ENCODE results near the gene PLA2G2E.
"Not testable (repeated sequence)": the region's sequence is repeated elsewhere in the genome, so short reads cannot be mapped to it uniquely, and the experiment has no call there.

PLA2G2E gene

GRCh38 chr1:19882111-19883071 lies 41.0 kb downstream of the PLA2G2E start, which contains the start of gene OTUD3:
OTUD3 (plus strand) TSS chr1:19882395; CDS start chr1:19882514, 119 bp downstream.
- DNase-seq (ENCODE audit: low read depth, low spot score): peak; percentile 97
- TF ChIP-seq, protein P1, sequence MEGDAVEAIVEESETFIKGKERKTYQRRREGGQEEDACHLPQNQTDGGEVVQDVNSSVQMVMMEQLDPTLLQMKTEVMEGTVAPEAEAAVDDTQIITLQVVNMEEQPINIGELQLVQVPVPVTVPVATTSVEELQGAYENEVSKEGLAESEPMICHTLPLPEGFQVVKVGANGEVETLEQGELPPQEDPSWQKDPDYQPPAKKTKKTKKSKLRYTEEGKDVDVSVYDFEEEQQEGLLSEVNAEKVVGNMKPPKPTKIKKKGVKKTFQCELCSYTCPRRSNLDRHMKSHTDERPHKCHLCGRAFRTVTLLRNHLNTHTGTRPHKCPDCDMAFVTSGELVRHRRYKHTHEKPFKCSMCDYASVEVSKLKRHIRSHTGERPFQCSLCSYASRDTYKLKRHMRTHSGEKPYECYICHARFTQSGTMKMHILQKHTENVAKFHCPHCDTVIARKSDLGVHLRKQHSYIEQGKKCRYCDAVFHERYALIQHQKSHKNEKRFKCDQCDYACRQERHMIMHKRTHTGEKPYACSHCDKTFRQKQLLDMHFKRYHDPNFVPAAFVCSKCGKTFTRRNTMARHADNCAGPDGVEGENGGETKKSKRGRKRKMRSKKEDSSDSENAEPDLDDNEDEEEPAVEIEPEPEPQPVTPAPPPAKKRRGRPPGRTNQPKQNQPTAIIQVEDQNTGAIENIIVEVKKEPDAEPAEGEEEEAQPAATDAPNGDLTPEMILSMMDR (IDR thresholded peaks at IDR 0.05; ENCODE audit: low read depth, low read length): peak; percentile 91
- H3K4me3 ChIP-seq (ENCODE audit: low read depth, low read length): peak within 1 kb of the TSS; percentile 83
- in situ Hi-C loops (cut with HindIII; ENCODE audit: low sequenced_read_pairs): no loop called here

- in situ Hi-C loops (cut with HindIII; ENCODE audit: low sequenced_read_pairs); DNase-seq (ENCODE audit: low read depth, low spot score); H3K4me3 ChIP-seq (ENCODE audit: low read depth, low read length): not testable (repeated sequence)
These were observed 42.6 kb downstream of the PLA2G2E start for GRCh38 chr1:19880841-19881240.

DNA sequence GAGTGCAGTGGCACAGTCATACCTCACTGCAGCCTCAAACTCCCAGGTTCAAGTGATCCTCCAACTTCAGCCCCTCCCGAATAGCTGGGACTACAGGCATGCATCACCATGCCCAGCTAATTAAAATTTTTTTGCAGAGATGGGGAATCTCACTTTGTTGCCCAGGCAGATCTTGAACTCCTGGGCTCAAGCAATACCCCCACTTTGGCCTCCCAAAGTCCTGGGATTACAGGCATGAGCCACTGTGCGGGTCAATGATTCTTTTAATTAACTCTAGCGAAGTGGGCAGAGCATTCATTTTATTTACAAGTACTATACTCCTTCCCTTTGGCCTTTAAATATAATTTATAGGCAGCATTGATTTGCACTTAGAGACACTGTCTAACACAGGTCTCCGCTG lies 43.8 kb downstream of the PLA2G2E start:
- TF ChIP-seq, protein P1 (IDR thresholded peaks at IDR 0.05; ENCODE audit: low read depth, low read length): no peak
- DNase-seq (ENCODE audit: low read depth, low spot score): no peak
- in situ Hi-C loops (cut with HindIII; ENCODE audit: low sequenced_read_pairs): no loop called here
- H3K4me3 ChIP-seq (ENCODE audit: low read depth, low read length): no peak overlapping the region

GRCh38 chr1:19879227-19879626 lies 44.2 kb downstream of the PLA2G2E start:
- no peak overlapping the region for H3K4me3 ChIP-seq (ENCODE audit: low read depth, low read length)
- no peak for DNase-seq (ENCODE audit: low read depth, low spot score)
- in situ Hi-C loops (cut with HindIII; ENCODE audit: low sequenced_read_pairs): no loop called here
- TF ChIP-seq, protein P1 (IDR thresholded peaks at IDR 0.05; ENCODE audit: low read depth, low read length): no peak

GRCh38 chr1:19878637-19878985 lies 44.8 kb downstream of the PLA2G2E start:
- TF ChIP-seq, protein P1 (IDR thresholded peaks at IDR 0.05; ENCODE audit: low read depth, low read length): no peak
- no peak overlapping the region for H3K4me3 ChIP-seq (ENCODE audit: low read depth, low read length)
- in situ Hi-C loops (cut with HindIII; ENCODE audit: low sequenced_read_pairs): no loop called here
- DNase-seq (ENCODE audit: low read depth, low spot score): no peak

DNA sequence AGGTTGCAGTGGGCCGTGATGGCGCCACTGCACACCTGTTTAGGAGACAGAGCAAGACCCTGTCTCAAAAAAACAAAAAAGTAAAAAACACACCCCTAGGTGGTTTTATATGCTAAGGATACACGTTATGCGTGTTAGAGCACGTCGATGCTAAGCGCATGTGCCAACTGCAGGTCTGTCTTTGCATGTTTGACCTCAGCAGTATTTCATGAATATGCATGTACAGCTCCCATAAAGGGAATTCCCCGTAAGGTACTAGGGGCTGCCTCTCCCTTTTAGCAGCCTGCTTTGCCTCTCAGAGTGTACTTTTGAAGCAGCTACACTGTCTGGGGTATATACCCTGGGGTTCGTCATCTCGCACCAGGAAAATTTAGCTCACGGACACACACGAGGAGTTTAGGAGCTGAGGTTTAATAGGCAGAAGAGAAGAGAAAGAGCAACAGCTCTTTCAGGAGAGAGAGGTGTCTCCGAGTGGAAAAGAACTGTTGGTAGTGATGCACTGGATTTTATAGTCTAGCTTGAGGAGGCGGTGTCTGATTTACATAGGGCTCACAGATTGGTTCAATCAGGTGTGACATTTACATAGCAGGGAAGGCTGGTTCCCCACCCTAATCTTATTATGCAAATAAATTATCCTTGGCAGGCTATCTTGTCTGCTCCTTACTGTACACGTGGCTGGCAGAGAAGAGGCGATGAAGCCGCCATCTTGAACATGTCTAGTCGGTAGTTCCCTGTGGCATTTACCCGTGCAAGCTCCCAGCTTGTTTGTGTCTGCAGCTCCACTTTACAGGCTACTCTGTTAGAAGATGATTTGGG lies 45.4 kb downstream of the PLA2G2E start:
- TF ChIP-seq, protein P1 (IDR thresholded peaks at IDR 0.05; ENCODE audit: low read depth, low read length): no peak
- DNase-seq (ENCODE audit: low read depth, low spot score): no peak
- in situ Hi-C loops (cut with HindIII; ENCODE audit: low sequenced_read_pairs): no loop called here
- no peak overlapping the region for H3K4me3 ChIP-seq (ENCODE audit: low read depth, low read length)
